ENCODE measurements around the gene FAM219A.

FAM219A gene

DNA sequence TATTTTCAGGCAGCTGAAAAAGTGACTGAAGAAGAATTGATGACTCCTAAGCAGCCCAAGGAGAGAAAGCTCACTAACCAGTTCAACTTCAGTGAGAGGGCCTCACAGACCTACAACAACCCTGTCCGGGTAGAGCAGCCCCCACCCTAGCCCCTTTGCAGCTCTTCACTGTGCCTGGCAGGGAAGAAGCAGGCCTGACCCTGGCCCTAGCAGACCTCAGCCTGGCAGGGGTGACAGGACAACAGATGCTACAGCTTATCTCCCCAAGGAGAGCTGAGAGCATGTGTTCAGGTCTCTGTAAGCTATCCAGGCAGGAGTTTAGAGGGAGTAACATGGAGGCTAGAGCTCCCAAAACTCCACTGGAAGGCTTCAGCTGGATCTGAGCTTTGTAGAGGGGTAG, 32.0 kb upstream of the FAM219A start:
- ATAC-seq, result no peak
- TF ChIP-seq CSDC2 (CRISPR knock-in tag; IDR thresholded peaks at IDR 0.05) (no peak), ZFP3 (CRISPR knock-in tag; IDR thresholded peaks at IDR 0.05) (no peak), TOX (CRISPR knock-in tag; IDR thresholded peaks at IDR 0.05; ENCODE audit: borderline replicate concordance) (no peak)

DNA sequence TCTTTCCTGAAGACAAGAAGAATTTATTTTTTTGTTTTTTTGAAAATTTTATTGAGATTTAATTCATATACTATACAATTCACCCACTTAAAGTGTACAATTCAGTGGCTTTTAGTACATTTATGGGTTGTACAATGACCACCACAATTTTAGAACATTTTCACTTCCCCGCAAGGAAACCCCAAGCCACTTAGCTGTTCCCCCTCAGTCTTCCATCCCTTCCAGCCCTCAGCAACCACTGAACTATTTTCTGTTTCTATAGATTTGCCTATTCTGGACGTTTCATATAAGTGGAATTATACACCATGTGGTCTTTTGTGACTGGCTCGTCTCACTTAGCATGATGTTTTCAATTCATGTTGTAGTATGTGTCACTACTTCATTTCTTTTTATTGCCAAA, 28.2 kb upstream of the FAM219A start:
- no peak for ATAC-seq
- no peak for TF ChIP-seq PPARA (CRISPR knock-in tag; IDR thresholded peaks at IDR 0.05; ENCODE audit: borderline replicate concordance)
- TF ChIP-seq ZC3H10 (CRISPR knock-in tag; IDR thresholded peaks at IDR 0.05), result no peak
- no peak for TF ChIP-seq ISL1 (CRISPR knock-in tag; IDR thresholded peaks at IDR 0.05)
- no peak for TF ChIP-seq SNAI2 (CRISPR knock-in tag; IDR thresholded peaks at IDR 0.05)
- no peak for TF ChIP-seq ZNF8 (CRISPR knock-in tag; IDR thresholded peaks at IDR 0.05)
- no peak for TF ChIP-seq RARB (CRISPR knock-in tag; IDR thresholded peaks at IDR 0.05)
- TF ChIP-seq, protein P1, sequence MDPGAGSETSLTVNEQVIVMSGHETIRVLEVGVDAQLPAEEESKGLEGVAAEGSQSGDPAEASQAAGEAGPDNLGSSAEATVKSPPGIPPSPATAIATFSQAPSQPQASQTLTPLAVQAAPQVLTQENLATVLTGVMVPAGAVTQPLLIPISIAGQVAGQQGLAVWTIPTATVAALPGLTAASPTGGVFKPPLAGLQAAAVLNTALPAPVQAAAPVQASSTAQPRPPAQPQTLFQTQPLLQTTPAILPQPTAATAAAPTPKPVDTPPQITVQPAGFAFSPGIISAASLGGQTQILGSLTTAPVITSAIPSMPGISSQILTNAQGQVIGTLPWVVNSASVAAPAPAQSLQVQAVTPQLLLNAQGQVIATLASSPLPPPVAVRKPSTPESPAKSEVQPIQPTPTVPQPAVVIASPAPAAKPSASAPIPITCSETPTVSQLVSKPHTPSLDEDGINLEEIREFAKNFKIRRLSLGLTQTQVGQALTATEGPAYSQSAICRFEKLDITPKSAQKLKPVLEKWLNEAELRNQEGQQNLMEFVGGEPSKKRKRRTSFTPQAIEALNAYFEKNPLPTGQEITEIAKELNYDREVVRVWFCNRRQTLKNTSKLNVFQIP (CRISPR knock-in tag; IDR thresholded peaks at IDR 0.05; ENCODE audit: borderline replicate concordance, low read depth), result no peak
- no peak for TF ChIP-seq TCF4 (CRISPR knock-in tag; IDR thresholded peaks at IDR 0.05; ENCODE audit: borderline replicate concordance)

DNA sequence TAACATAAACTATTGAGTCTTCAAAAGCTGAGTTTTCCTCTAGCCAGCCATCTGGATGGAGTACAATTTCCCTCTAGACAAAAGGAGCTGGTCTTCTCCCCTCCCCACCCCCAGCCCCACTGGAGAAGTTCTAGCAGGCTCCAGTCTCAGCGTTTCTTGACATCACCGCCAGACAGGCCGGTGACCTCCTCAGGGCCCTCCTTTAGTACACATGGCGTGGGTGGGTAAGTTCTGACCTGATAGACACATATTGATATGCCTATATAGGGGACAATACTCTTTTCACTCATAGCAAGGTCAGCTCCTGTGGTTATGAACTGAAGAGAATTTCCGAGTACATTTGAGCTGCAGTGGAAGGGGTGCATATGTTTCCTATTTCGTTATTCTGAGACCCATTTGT, 27.5 kb upstream of the FAM219A start:
- ATAC-seq, result no peak
- TF ChIP-seq RARB (CRISPR knock-in tag; IDR thresholded peaks at IDR 0.05) (no peak), ZFP30 (CRISPR knock-in tag; IDR thresholded peaks at IDR 0.05) (no peak), ZFP3 (CRISPR knock-in tag; IDR thresholded peaks at IDR 0.05) (no peak), OSR1 (CRISPR knock-in tag; IDR thresholded peaks at IDR 0.05) (no peak), ZNF565 (CRISPR knock-in tag; conservative IDR thresholded peaks at IDR 0.05; ENCODE audit: low read depth) (no peak), ZNF8 (CRISPR knock-in tag; IDR thresholded peaks at IDR 0.05) (no peak), SNAI2 (CRISPR knock-in tag; IDR thresholded peaks at IDR 0.05) (no peak), ZC3H10 (CRISPR knock-in tag; IDR thresholded peaks at IDR 0.05) (no peak), PPARA (CRISPR knock-in tag; IDR thresholded peaks at IDR 0.05; ENCODE audit: borderline replicate concordance) (no peak)
- TF ChIP-seq, protein P2, sequence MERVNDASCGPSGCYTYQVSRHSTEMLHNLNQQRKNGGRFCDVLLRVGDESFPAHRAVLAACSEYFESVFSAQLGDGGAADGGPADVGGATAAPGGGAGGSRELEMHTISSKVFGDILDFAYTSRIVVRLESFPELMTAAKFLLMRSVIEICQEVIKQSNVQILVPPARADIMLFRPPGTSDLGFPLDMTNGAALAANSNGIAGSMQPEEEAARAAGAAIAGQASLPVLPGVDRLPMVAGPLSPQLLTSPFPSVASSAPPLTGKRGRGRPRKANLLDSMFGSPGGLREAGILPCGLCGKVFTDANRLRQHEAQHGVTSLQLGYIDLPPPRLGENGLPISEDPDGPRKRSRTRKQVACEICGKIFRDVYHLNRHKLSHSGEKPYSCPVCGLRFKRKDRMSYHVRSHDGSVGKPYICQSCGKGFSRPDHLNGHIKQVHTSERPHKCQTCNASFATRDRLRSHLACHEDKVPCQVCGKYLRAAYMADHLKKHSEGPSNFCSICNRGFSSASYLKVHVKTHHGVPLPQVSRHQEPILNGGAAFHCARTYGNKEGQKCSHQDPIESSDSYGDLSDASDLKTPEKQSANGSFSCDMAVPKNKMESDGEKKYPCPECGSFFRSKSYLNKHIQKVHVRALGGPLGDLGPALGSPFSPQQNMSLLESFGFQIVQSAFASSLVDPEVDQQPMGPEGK (CRISPR knock-in tag; IDR thresholded peaks at IDR 0.05; ENCODE audit: borderline replicate concordance), result no peak
- TF ChIP-seq, protein P1 (CRISPR knock-in tag; IDR thresholded peaks at IDR 0.05; ENCODE audit: borderline replicate concordance, low read depth), result no peak
- TF ChIP-seq, protein P3, sequence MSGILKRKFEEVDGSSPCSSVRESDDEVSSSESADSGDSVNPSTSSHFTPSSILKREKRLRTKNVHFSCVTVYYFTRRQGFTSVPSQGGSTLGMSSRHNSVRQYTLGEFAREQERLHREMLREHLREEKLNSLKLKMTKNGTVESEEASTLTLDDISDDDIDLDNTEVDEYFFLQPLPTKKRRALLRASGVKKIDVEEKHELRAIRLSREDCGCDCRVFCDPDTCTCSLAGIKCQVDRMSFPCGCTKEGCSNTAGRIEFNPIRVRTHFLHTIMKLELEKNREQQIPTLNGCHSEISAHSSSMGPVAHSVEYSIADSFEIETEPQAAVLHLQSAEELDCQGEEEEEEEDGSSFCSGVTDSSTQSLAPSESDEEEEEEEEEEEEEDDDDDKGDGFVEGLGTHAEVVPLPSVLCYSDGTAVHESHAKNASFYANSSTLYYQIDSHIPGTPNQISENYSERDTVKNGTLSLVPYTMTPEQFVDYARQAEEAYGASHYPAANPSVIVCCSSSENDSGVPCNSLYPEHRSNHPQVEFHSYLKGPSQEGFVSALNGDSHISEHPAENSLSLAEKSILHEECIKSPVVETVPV (CRISPR knock-in tag; IDR thresholded peaks at IDR 0.05), result no peak

DNA sequence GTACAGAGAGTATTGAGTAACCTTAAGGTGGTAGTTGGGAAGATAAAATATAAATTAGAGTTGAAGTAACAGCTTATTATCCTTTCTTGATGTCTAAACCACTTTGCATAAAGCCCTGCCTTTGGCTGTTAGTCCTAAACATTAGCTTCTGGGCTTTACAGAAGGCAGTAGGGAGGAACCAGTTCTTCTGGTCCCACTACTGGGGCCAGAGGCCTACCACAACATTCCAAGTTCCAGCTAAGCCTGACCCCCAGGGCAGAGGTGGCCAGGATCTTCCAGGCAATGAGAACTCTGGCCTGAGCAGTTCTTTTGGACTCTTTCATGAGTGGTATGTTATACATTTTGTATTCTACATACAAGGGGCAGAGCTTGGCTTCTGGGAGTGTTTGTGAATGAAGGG, 26.3 kb upstream of the FAM219A start:
- no peak for ATAC-seq
- TF ChIP-seq ZNF8 (CRISPR knock-in tag; IDR thresholded peaks at IDR 0.05) (no peak), OSR1 (CRISPR knock-in tag; IDR thresholded peaks at IDR 0.05) (no peak), BACH2 (CRISPR knock-in tag; IDR thresholded peaks at IDR 0.05; ENCODE audit: borderline replicate concordance) (no peak), RARB (CRISPR knock-in tag; IDR thresholded peaks at IDR 0.05) (no peak), ZFP3 (CRISPR knock-in tag; IDR thresholded peaks at IDR 0.05) (no peak), ESRRG (CRISPR knock-in tag; IDR thresholded peaks at IDR 0.05) (no peak), TCF4 (CRISPR knock-in tag; IDR thresholded peaks at IDR 0.05; ENCODE audit: borderline replicate concordance) (no peak), ZFP30 (CRISPR knock-in tag; IDR thresholded peaks at IDR 0.05) (no peak), PPARA (CRISPR knock-in tag; IDR thresholded peaks at IDR 0.05; ENCODE audit: borderline replicate concordance) (no peak), ARNTL (CRISPR knock-in tag; IDR thresholded peaks at IDR 0.05; ENCODE audit: borderline replicate concordance, low read depth) (no peak), GLIS3 (CRISPR knock-in tag; IDR thresholded peaks at IDR 0.05) (no peak), SNAI2 (CRISPR knock-in tag; IDR thresholded peaks at IDR 0.05) (no peak)
- TF ChIP-seq, protein P1 (CRISPR knock-in tag; IDR thresholded peaks at IDR 0.05; ENCODE audit: borderline replicate concordance, low read depth), result no peak
- TF ChIP-seq, protein P4, sequence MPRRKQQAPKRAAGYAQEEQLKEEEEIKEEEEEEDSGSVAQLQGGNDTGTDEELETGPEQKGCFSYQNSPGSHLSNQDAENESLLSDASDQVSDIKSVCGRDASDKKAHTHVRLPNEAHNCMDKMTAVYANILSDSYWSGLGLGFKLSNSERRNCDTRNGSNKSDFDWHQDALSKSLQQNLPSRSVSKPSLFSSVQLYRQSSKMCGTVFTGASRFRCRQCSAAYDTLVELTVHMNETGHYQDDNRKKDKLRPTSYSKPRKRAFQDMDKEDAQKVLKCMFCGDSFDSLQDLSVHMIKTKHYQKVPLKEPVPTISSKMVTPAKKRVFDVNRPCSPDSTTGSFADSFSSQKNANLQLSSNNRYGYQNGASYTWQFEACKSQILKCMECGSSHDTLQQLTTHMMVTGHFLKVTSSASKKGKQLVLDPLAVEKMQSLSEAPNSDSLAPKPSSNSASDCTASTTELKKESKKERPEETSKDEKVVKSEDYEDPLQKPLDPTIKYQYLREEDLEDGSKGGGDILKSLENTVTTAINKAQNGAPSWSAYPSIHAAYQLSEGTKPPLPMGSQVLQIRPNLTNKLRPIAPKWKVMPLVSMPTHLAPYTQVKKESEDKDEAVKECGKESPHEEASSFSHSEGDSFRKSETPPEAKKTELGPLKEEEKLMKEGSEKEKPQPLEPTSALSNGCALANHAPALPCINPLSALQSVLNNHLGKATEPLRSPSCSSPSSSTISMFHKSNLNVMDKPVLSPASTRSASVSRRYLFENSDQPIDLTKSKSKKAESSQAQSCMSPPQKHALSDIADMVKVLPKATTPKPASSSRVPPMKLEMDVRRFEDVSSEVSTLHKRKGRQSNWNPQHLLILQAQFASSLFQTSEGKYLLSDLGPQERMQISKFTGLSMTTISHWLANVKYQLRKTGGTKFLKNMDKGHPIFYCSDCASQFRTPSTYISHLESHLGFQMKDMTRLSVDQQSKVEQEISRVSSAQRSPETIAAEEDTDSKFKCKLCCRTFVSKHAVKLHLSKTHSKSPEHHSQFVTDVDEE (CRISPR knock-in tag; IDR thresholded peaks at IDR 0.05), result no peak
- TF ChIP-seq, protein P2 (CRISPR knock-in tag; IDR thresholded peaks at IDR 0.05; ENCODE audit: borderline replicate concordance), result no peak

Measured in SK-N-SH treated with all-trans-retinoic acid at 6 μM for 48 hours (cell line).